ENCODE results near the gene MYO15B.

DNA sequence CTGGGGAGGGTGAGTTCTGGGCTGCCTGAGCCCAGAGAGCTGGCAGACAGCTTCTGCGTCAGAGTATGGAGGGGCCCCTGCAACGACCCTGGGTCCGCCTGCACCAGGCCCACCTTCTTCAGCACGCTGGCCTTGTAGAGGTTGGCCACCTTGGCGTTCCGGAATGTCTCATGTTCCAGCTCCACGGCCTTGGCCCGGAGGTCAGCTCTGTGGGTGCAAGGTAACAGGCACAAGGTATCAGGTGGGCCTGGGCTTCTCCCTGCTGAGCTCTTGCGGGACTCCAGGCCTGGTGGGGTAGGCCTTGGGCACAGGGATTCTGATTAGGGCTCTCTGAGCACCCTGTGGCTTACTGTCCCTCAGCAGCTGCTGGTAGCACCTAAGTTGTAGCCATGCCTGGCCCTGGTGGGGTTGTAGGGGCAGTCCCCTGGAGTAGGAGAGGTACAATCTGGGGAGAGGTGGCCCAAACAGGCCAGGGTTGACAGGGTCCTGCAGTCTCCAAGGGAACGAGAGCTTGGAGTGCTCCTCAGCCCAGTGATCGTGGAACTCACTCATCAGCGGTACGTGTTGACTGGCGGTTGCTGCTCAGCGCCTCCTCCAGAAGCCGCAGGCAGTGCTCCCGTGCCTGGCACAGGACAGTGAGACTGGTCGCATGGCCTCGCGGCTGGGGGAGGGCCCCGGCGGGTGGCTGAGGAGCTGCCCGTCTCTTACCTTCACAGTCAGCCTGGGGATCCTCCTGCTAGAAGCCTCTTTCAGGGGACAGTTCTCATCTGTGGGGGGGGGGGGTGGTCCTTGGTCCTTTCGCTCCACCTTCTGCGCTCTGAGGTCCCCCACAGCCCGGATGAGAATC, 42.7 kb downstream of the MYO15B start:
- TF ChIP-seq CTCF (IDR thresholded peaks at IDR 0.05): no peak
- TF ChIP-seq POLR2A (IDR thresholded peaks at IDR 0.05): no peak
